ENCODE measurements around the gene PIN4.

DNA sequence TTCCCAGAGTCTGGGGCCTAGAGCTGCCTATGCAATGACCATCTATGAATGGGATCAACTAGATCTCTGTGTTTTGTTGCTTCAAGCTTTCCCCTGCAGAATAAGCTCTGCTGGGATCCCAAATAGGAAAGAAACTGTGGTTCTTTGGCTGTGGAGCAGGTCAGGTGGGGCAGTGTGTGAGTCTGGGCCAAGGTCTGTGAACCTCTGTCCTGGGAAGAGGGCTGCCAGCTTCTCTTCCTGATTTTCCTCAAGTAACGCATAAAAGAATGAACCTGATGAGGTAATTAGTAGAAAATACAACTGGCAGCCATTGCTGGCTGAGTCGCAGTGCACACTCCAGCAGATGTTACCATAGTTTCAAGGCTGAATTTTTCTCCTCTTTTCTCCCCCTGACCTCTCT is 4.6 kb upstream of the PIN4 start:
- TF ChIP-seq, protein P1, sequence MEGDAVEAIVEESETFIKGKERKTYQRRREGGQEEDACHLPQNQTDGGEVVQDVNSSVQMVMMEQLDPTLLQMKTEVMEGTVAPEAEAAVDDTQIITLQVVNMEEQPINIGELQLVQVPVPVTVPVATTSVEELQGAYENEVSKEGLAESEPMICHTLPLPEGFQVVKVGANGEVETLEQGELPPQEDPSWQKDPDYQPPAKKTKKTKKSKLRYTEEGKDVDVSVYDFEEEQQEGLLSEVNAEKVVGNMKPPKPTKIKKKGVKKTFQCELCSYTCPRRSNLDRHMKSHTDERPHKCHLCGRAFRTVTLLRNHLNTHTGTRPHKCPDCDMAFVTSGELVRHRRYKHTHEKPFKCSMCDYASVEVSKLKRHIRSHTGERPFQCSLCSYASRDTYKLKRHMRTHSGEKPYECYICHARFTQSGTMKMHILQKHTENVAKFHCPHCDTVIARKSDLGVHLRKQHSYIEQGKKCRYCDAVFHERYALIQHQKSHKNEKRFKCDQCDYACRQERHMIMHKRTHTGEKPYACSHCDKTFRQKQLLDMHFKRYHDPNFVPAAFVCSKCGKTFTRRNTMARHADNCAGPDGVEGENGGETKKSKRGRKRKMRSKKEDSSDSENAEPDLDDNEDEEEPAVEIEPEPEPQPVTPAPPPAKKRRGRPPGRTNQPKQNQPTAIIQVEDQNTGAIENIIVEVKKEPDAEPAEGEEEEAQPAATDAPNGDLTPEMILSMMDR (IDR thresholded peaks at IDR 0.05) = no peak
- TF ChIP-seq POLR2A (IDR thresholded peaks at IDR 0.05) = no peak

Measured in body of pancreas (tissue), 4 donors.